ENCODE data around the gene CACNG6.

The CACNG6 gene

DNA sequence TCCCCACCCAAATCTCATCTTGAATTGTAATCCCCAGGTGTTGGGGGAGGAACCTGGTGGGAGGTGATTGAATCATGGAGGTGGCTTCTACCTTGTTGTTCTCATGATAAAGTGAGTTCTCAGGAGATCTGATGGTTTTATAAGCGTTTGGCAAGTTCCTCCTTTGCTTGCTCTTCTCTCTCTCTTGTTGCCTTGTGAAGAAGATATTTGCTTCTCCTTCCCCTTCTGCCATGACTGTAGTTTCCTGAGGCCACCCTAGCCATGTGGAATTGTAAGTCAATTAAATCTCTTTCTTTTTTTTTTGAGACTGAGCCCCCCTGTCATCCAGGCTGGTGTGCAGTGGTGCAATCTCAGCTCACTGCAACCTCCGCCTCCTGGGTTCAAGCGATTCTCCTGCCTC, 37.9 kb downstream of the CACNG6 start (continued):
- TF ChIP-seq, protein P1, sequence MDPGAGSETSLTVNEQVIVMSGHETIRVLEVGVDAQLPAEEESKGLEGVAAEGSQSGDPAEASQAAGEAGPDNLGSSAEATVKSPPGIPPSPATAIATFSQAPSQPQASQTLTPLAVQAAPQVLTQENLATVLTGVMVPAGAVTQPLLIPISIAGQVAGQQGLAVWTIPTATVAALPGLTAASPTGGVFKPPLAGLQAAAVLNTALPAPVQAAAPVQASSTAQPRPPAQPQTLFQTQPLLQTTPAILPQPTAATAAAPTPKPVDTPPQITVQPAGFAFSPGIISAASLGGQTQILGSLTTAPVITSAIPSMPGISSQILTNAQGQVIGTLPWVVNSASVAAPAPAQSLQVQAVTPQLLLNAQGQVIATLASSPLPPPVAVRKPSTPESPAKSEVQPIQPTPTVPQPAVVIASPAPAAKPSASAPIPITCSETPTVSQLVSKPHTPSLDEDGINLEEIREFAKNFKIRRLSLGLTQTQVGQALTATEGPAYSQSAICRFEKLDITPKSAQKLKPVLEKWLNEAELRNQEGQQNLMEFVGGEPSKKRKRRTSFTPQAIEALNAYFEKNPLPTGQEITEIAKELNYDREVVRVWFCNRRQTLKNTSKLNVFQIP (CRISPR knock-in tag; IDR thresholded peaks at IDR 0.05; ENCODE audit: borderline replicate concordance, low read depth), result no peak
- no peak for TF ChIP-seq TCF4 (CRISPR knock-in tag; IDR thresholded peaks at IDR 0.05; ENCODE audit: borderline replicate concordance)
- TF ChIP-seq OSR1 (CRISPR knock-in tag; IDR thresholded peaks at IDR 0.05), result no peak
- TF ChIP-seq ZNF8 (CRISPR knock-in tag; IDR thresholded peaks at IDR 0.05), result no peak
- no peak for TF ChIP-seq ZC3H10 (CRISPR knock-in tag; IDR thresholded peaks at IDR 0.05)
- no peak for TF ChIP-seq TOX (CRISPR knock-in tag; IDR thresholded peaks at IDR 0.05; ENCODE audit: borderline replicate concordance)
- TF ChIP-seq, protein P2, sequence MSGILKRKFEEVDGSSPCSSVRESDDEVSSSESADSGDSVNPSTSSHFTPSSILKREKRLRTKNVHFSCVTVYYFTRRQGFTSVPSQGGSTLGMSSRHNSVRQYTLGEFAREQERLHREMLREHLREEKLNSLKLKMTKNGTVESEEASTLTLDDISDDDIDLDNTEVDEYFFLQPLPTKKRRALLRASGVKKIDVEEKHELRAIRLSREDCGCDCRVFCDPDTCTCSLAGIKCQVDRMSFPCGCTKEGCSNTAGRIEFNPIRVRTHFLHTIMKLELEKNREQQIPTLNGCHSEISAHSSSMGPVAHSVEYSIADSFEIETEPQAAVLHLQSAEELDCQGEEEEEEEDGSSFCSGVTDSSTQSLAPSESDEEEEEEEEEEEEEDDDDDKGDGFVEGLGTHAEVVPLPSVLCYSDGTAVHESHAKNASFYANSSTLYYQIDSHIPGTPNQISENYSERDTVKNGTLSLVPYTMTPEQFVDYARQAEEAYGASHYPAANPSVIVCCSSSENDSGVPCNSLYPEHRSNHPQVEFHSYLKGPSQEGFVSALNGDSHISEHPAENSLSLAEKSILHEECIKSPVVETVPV (CRISPR knock-in tag; IDR thresholded peaks at IDR 0.05), result no peak
- no peak for TF ChIP-seq GLIS3 (CRISPR knock-in tag; IDR thresholded peaks at IDR 0.05)
- TF ChIP-seq ARNTL (CRISPR knock-in tag; IDR thresholded peaks at IDR 0.05; ENCODE audit: borderline replicate concordance, low read depth), result no peak
- TF ChIP-seq, protein P3, sequence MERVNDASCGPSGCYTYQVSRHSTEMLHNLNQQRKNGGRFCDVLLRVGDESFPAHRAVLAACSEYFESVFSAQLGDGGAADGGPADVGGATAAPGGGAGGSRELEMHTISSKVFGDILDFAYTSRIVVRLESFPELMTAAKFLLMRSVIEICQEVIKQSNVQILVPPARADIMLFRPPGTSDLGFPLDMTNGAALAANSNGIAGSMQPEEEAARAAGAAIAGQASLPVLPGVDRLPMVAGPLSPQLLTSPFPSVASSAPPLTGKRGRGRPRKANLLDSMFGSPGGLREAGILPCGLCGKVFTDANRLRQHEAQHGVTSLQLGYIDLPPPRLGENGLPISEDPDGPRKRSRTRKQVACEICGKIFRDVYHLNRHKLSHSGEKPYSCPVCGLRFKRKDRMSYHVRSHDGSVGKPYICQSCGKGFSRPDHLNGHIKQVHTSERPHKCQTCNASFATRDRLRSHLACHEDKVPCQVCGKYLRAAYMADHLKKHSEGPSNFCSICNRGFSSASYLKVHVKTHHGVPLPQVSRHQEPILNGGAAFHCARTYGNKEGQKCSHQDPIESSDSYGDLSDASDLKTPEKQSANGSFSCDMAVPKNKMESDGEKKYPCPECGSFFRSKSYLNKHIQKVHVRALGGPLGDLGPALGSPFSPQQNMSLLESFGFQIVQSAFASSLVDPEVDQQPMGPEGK (CRISPR knock-in tag; IDR thresholded peaks at IDR 0.05; ENCODE audit: borderline replicate concordance), result no peak

DNA sequence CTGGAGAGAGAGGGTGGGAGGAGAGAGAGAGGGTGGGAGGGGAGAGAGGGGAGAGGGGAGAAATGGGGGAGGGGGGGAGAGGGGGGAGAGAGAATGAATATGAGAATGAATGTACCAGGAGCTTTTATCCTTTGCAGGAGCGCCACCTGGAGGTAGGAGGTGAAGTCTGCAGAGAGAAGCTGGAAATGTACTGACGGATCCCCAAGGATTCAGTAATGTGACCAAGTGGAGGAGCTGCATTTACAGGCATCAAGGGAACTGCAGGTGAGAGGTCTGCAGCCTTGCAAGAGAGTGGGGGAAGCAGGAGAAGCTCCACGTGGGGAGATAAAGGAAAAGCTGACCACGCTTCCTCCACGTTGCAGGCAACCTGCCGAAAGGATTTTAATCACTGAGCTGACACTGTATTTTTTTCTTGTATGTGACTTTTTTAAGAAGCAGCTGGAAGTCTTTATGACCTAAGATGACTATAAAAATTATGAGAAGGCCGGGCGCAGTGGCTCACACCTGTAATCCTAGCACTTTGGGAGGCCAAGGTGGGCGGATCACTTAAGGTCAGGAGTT, 38.6 kb downstream of the CACNG6 start:
- peak; percentile 47; the same call in 1 of the 2 replicates for TF ChIP-seq ZNF70 (CRISPR knock-in tag; IDR thresholded peaks at IDR 0.05)
- no peak for TF ChIP-seq ZFP30 (CRISPR knock-in tag; IDR thresholded peaks at IDR 0.05)
- TF ChIP-seq ARNTL (CRISPR knock-in tag; IDR thresholded peaks at IDR 0.05; ENCODE audit: borderline replicate concordance, low read depth), result no peak
- ATAC-seq, result peak; percentile 84

DNA sequence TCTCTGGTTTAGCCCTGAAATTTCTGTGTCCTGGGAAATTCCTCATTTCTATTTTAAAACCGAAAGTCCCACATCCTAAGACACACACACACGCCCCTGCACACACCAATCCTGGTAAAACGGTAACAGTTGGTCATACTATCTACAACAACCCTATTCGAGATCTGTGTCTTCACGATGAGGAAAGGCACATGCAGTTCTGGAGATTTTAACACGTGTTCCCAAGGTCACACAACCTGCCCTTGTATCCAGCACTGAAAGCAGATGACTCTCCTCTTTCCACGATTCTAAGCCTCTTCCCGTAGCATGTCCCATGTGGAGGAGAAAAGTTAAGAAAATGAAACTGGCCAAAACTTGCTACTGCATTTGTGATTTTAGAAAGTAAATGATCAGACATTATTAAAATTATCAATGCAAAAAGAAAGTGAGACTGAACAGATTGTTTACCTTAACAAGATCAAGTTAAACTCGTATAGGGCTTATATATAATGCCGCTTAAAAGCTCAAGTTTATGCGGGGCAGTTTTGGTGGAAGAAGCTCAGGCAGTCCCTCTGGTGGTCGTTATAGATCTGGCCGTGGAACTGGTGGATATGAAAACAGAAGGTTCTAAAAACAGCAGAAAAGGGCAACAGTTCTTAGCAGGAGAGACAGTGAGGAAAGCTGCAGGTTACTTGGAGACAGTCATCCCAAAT, 39.6 kb downstream of the CACNG6 start:
- TF ChIP-seq ZC3H10 (CRISPR knock-in tag; IDR thresholded peaks at IDR 0.05) (no peak), SNAI2 (CRISPR knock-in tag; IDR thresholded peaks at IDR 0.05) (no peak), ZNF70 (CRISPR knock-in tag; IDR thresholded peaks at IDR 0.05) (no peak), CSDC2 (CRISPR knock-in tag; IDR thresholded peaks at IDR 0.05) (no peak), ZNF8 (CRISPR knock-in tag; IDR thresholded peaks at IDR 0.05) (no peak), ZNF565 (CRISPR knock-in tag; conservative IDR thresholded peaks at IDR 0.05; ENCODE audit: low read depth) (no peak), ZFP30 (CRISPR knock-in tag; IDR thresholded peaks at IDR 0.05) (no peak), ISL1 (CRISPR knock-in tag; IDR thresholded peaks at IDR 0.05) (no peak), BACH2 (CRISPR knock-in tag; IDR thresholded peaks at IDR 0.05; ENCODE audit: borderline replicate concordance) (no peak), TOX (CRISPR knock-in tag; IDR thresholded peaks at IDR 0.05; ENCODE audit: borderline replicate concordance) (no peak), GLIS3 (CRISPR knock-in tag; IDR thresholded peaks at IDR 0.05) (no peak), ZFP3 (CRISPR knock-in tag; IDR thresholded peaks at IDR 0.05) (no peak), ARNTL (CRISPR knock-in tag; IDR thresholded peaks at IDR 0.05; ENCODE audit: borderline replicate concordance, low read depth) (no peak), OSR1 (CRISPR knock-in tag; IDR thresholded peaks at IDR 0.05) (no peak), ESRRG (CRISPR knock-in tag; IDR thresholded peaks at IDR 0.05) (no peak), TCF4 (CRISPR knock-in tag; IDR thresholded peaks at IDR 0.05; ENCODE audit: borderline replicate concordance) (no peak)
- TF ChIP-seq, protein P4, sequence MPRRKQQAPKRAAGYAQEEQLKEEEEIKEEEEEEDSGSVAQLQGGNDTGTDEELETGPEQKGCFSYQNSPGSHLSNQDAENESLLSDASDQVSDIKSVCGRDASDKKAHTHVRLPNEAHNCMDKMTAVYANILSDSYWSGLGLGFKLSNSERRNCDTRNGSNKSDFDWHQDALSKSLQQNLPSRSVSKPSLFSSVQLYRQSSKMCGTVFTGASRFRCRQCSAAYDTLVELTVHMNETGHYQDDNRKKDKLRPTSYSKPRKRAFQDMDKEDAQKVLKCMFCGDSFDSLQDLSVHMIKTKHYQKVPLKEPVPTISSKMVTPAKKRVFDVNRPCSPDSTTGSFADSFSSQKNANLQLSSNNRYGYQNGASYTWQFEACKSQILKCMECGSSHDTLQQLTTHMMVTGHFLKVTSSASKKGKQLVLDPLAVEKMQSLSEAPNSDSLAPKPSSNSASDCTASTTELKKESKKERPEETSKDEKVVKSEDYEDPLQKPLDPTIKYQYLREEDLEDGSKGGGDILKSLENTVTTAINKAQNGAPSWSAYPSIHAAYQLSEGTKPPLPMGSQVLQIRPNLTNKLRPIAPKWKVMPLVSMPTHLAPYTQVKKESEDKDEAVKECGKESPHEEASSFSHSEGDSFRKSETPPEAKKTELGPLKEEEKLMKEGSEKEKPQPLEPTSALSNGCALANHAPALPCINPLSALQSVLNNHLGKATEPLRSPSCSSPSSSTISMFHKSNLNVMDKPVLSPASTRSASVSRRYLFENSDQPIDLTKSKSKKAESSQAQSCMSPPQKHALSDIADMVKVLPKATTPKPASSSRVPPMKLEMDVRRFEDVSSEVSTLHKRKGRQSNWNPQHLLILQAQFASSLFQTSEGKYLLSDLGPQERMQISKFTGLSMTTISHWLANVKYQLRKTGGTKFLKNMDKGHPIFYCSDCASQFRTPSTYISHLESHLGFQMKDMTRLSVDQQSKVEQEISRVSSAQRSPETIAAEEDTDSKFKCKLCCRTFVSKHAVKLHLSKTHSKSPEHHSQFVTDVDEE (CRISPR knock-in tag; IDR thresholded peaks at IDR 0.05), result no peak
- TF ChIP-seq, protein P1 (CRISPR knock-in tag; IDR thresholded peaks at IDR 0.05; ENCODE audit: borderline replicate concordance, low read depth), result no peak
- TF ChIP-seq, protein P3 (CRISPR knock-in tag; IDR thresholded peaks at IDR 0.05; ENCODE audit: borderline replicate concordance), result no peak
- TF ChIP-seq, protein P2 (CRISPR knock-in tag; IDR thresholded peaks at IDR 0.05), result no peak
- ATAC-seq, result peak; percentile 80

Measured in SK-N-SH treated with all-trans-retinoic acid at 6 μM for 48 hours (cell line).